Gastrocnemius medialis (tissue), 4 donors: ENCODE measurements around the gene PRCC.

Source experiments
- POLR2A ChIP-seq, 2 donors: fragments of 450-650 bp; IDR thresholded peaks; one replicate each; pipeline ENCODE4 v1.6.1; 2017; ENCODE audit warnings: antibody characterized with exemption in 2 of 2, mild to moderate bottlenecking in 2 of 2, moderate library complexity in 2 of 2
- TF ChIP-seq, protein P1 (sequence below), 5 experiments: fragments of 450-650 bp in 3 of 5; fragments of 200-600 bp in 2 of 5; sonication (generic) in 2 of 5; IDR thresholded peaks in 4 of 5; conservative IDR thresholded peaks in 1 of 5; 1 replicate in 4 of 5; 2 replicates in 1 of 5; pipeline ENCODE4 v1.5.1; 2016 to 2019; ENCODE audit warnings: antibody characterized with exemption in 5 of 5, mild to moderate bottlenecking in 3 of 5, moderate library complexity in 3 of 5

DNA sequence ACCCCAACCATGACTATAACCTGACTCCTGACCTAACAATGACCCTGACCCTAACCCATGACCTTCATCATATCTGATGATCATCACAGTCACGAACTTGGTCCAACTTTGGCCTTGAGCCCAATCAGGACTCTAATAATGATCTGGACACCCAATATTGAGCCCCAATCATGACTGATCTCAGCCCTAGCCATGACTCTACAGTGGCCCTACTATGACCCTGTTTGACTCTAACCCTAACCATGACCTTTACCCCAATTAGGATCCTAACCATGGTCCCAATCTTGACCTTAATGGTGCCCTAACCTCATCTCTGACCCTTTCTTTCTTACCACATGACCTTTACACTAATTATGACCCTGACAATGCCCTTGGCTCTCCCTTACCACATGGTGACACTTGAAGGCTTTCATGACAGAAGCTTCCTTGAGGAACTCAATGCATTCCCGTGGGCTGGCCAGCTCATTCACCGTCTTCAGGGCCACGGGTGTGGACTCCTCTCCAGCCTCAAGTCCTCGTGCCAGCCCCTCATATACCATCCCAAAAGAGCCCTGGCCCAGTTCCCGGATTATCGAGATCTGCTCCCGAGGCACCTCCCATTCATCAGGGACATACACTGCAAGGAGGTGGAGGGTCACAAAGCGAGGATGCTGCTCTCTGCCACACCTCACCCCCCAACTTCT lies 75.4 kb downstream of the PRCC start:
- TF ChIP-seq POLR2A (IDR thresholded peaks at IDR 0.05): no peak
- TF ChIP-seq, protein P1, sequence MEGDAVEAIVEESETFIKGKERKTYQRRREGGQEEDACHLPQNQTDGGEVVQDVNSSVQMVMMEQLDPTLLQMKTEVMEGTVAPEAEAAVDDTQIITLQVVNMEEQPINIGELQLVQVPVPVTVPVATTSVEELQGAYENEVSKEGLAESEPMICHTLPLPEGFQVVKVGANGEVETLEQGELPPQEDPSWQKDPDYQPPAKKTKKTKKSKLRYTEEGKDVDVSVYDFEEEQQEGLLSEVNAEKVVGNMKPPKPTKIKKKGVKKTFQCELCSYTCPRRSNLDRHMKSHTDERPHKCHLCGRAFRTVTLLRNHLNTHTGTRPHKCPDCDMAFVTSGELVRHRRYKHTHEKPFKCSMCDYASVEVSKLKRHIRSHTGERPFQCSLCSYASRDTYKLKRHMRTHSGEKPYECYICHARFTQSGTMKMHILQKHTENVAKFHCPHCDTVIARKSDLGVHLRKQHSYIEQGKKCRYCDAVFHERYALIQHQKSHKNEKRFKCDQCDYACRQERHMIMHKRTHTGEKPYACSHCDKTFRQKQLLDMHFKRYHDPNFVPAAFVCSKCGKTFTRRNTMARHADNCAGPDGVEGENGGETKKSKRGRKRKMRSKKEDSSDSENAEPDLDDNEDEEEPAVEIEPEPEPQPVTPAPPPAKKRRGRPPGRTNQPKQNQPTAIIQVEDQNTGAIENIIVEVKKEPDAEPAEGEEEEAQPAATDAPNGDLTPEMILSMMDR (IDR thresholded peaks at IDR 0.05 in 4 of 5, conservative IDR thresholded peaks at IDR 0.05 in 1 of 5): no peak
